DOHH2 (cell line): ENCODE data around the gene PDGFD.

Experiments used
- H3F3A ChIP-seq: fragments of 200-600 bp; sonication (generic), shearing (Covaris generic); 2 replicates; pipeline ENCODE4 v1.6.0; 2016; ENCODE audit warnings: antibody characterized with exemption, mild to moderate bottlenecking; ENCODE audit not compliant: control insufficient read depth, insufficient read depth
- H3K27ac ChIP-seq: fragments of 200-600 bp; sonication (generic); 2 replicates; pipeline ENCODE4 v1.5.1; 2014; ENCODE audit warnings: low read depth, mild to moderate bottlenecking, low read length, moderate library complexity
- H3K27me3 ChIP-seq: fragments of 200-600 bp; sonication (generic); 2 replicates; pipeline ENCODE4 v1.6.1; 2014; ENCODE audit warnings: mild to moderate bottlenecking, low read length, mixed read lengths; ENCODE audit not compliant: control insufficient read depth
- H3K36me3 ChIP-seq: fragments of 200-600 bp; sonication (generic); 2 replicates; pipeline ENCODE4 v1.6.1; 2014; ENCODE audit warnings: mild to moderate bottlenecking, low read length, moderate library complexity, mixed read lengths; ENCODE audit not compliant: control insufficient read depth
- H3K4me1 ChIP-seq: fragments of 200-600 bp; sonication (generic); 2 replicates; pipeline ENCODE4 v1.6.1; 2014; ENCODE audit warnings: mild to moderate bottlenecking, low read length, mixed read lengths; ENCODE audit not compliant: control insufficient read depth
- H3K4me2 ChIP-seq: fragments of 200-600 bp; sonication (generic); 2 replicates; pipeline ENCODE4 v1.6.0; 2014; ENCODE audit warnings: mild to moderate bottlenecking, low read length, moderate library complexity
- H3K4me3 ChIP-seq: fragments of 200-600 bp; sonication (generic); 2 replicates; pipeline ENCODE4 v1.5.1; 2014; ENCODE audit warnings: mild to moderate bottlenecking, low read length, mixed read lengths
- H3K79me2 ChIP-seq: fragments of 200-600 bp; sonication (generic); 2 replicates; pipeline ENCODE4 v1.6.1; 2014; ENCODE audit warnings: mild to moderate bottlenecking, low read length, mixed read lengths; ENCODE audit not compliant: control insufficient read depth
- H3K9me2 ChIP-seq: fragments of 200-600 bp; sonication (generic); replicated peaks from 2 replicates; pipeline ENCODE4 v1.6.1; 2014; ENCODE audit warnings: mild to moderate bottlenecking, low read length, mixed read lengths; ENCODE audit not compliant: control insufficient read depth
- H3K9me3 ChIP-seq: fragments of 200-600 bp; sonication (generic); 2 replicates; pipeline ENCODE4 v1.6.1; 2014; ENCODE audit warnings: antibody characterized with exemption, low read length, mixed read lengths; ENCODE audit not compliant: control insufficient read depth, insufficient read depth
- H4K20me1 ChIP-seq: fragments of 200-600 bp; sonication (generic); 2 replicates; pipeline ENCODE4 v1.6.0; 2014; ENCODE audit warnings: low read depth, mild to moderate bottlenecking, antibody characterized with exemption, low read length, moderate library complexity; ENCODE audit not compliant: control insufficient read depth, insufficient read depth
- EZH2phosphoT487 ChIP-seq: fragments of 200-600 bp; sonication (generic); IDR thresholded peaks from 2 replicates; pipeline ENCODE4 v1.6.1; 2017; ENCODE audit warnings: borderline replicate concordance, mild to moderate bottlenecking, antibody characterized with exemption, low read length, moderate library complexity, mixed read lengths
- TF ChIP-seq, protein P1 (sequence below): fragments of 200-600 bp; sonication (generic); IDR thresholded peaks from one replicate; pipeline ENCODE4 v1.5.1; 2014; ENCODE audit warnings: antibody characterized with exemption, mild to moderate bottlenecking, low read depth, low read length; ENCODE audit not compliant: poor library complexity, severe bottlenecking

The PDGFD gene

DNA sequence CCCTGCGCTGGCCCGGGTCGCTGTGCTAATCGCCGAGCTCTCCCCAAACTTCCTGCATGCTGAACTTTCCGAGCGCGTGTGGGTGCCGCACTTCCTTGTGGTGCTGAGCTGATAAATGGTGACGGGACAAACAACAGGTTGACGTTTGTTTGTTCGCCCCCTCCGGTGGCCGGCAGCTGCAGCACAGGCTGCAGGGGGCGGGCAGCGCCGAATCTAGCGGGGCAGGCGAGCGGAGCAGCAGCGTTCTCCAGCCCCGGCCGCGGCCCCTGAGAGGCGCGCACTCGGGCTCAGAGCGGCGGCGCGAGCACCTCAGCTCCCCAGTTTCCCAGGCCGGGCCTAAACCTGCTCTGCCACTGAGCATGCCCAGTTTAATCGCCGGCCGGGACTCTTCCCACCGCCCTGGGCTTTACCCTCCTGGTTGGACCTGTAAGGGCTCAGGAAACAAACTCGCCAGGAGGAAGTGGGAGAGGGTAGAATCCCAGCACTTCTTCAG lies at the start of gene PDGFD:
TSS of gene PDGFD (minus strand) at position 120 of the 493 bp plus-strand sequence.
- Histone ChIP-seq H3K4me2 (peak within 1 kb of the TSS; percentile 93), H3K9me2 (no peaks in the 10 kb centered on the region), H3K4me3 (peak within 1 kb of the TSS; percentile 91), H4K20me1 (no peaks in the 10 kb centered on the region), H3K79me2 (peaks cover 38% of the 10 kb centered on the region), H3K36me3 (no peaks in the 10 kb centered on the region), H3K9me3 (no peaks in the 10 kb centered on the region), H3K27me3 (no peaks in the 10 kb centered on the region), H3K4me1 (peaks cover 45% of the 10 kb centered on the region), H3F3A (no peaks in the 10 kb centered on the region; the same call in 1 of the 2 replicates), H3K27ac (peak within 1 kb of the TSS; percentile 53)
- TF ChIP-seq, protein P1, sequence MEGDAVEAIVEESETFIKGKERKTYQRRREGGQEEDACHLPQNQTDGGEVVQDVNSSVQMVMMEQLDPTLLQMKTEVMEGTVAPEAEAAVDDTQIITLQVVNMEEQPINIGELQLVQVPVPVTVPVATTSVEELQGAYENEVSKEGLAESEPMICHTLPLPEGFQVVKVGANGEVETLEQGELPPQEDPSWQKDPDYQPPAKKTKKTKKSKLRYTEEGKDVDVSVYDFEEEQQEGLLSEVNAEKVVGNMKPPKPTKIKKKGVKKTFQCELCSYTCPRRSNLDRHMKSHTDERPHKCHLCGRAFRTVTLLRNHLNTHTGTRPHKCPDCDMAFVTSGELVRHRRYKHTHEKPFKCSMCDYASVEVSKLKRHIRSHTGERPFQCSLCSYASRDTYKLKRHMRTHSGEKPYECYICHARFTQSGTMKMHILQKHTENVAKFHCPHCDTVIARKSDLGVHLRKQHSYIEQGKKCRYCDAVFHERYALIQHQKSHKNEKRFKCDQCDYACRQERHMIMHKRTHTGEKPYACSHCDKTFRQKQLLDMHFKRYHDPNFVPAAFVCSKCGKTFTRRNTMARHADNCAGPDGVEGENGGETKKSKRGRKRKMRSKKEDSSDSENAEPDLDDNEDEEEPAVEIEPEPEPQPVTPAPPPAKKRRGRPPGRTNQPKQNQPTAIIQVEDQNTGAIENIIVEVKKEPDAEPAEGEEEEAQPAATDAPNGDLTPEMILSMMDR: peak; percentile 54
- TF ChIP-seq EZH2phosphoT487: no peak

DNA sequence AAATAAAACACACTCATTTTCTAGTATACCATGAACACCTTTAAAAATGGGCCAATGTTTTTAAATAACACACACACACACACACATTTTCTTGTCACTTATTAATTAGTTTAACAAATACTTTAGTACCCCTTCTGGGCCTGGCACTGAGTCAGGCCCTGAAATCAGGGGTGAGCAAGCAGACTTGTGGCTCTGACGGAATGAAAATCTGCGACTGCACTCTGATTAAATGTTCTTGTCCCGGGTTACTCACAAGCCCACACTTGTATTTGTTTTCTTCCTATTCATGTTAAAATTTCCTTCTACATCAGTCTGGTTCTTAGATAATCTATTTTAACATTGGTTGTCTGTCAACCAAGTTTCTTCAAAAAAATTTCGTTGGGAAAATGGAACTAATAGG lies 43.0 kb upstream of the PDGFD start:
- H3K4me3 ChIP-seq: no peak overlapping the region
- TF ChIP-seq, protein P1: no peak
- TF ChIP-seq EZH2phosphoT487: no peak
- H3F3A ChIP-seq: no peaks in the 10 kb centered on the region
- H3K27me3 ChIP-seq: no peaks in the 10 kb centered on the region
- no peaks in the 10 kb centered on the region for H3K79me2 ChIP-seq
- H3K36me3 ChIP-seq: no peaks in the 10 kb centered on the region
- no peak overlapping the region for H3K27ac ChIP-seq
- H3K9me3 ChIP-seq: no peaks in the 10 kb centered on the region
- no peak overlapping the region for H3K4me2 ChIP-seq
- no peaks in the 10 kb centered on the region for H4K20me1 ChIP-seq
- no peaks in the 10 kb centered on the region for H3K9me2 ChIP-seq
- H3K4me1 ChIP-seq: no peaks in the 10 kb centered on the region

DNA sequence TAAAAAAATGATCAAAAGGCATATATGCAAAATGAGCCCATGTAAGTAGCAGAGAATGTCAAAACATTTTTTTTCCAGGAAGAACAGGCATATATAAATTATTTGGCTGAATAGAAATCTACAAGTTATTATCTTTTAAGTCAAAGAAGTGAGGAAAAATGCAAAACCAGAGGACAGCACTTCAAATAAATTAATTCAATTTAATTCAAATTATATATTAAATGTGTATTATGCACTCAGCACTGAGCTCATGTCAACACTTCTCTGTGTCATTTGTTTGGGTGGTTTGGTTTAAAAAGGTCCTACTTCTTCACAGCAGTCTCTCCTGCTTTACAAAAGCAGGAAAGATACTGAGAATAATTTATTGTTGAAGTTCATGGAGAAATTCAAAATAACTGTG lies 41.9 kb upstream of the PDGFD start:
- no peaks in the 10 kb centered on the region for H3K27me3 ChIP-seq
- H3F3A ChIP-seq: no peaks in the 10 kb centered on the region
- H3K9me2 ChIP-seq: no peaks in the 10 kb centered on the region
- no peak overlapping the region for H3K27ac ChIP-seq
- H3K9me3 ChIP-seq: no peaks in the 10 kb centered on the region
- H3K4me2 ChIP-seq: no peak overlapping the region
- no peaks in the 10 kb centered on the region for H3K36me3 ChIP-seq
- H3K4me1 ChIP-seq: no peaks in the 10 kb centered on the region
- H4K20me1 ChIP-seq: no peaks in the 10 kb centered on the region
- no peaks in the 10 kb centered on the region for H3K79me2 ChIP-seq
- H3K4me3 ChIP-seq: no peak overlapping the region
- TF ChIP-seq, protein P1: no peak

DNA sequence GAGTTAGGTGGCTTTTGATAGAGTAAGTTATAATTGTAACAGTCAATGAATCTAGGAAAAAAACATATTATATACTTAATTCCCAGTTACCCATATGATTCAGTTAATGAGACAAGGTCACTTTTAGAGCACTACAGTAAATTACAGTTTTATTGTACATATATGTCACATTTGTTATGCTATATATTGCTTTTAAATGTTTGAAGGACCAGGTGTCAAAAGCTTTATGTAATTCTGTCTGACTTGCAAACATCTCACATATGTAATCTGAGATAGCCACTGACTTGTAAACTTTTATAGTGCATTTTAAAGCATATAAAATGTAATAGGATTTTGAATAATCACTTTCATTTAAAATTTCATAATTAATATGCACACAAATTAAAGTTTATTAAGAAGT lies 36.7 kb upstream of the PDGFD start:
- Histone ChIP-seq H3K9me3 (no peaks in the 10 kb centered on the region), H3K36me3 (no peaks in the 10 kb centered on the region), H3K4me2 (no peak overlapping the region), H3K27ac (no peak overlapping the region), H3K9me2 (no peaks in the 10 kb centered on the region), H3K4me1 (no peaks in the 10 kb centered on the region), H3K4me3 (no peak overlapping the region), H3K79me2 (no peaks in the 10 kb centered on the region), H3K27me3 (no peaks in the 10 kb centered on the region), H3F3A (no peaks in the 10 kb centered on the region), H4K20me1 (no peaks in the 10 kb centered on the region)
- TF ChIP-seq EZH2phosphoT487: no peak
- TF ChIP-seq, protein P1: no peak
